ENCODE results near the gene CLASRP.

Gene CLASRP

DNA sequence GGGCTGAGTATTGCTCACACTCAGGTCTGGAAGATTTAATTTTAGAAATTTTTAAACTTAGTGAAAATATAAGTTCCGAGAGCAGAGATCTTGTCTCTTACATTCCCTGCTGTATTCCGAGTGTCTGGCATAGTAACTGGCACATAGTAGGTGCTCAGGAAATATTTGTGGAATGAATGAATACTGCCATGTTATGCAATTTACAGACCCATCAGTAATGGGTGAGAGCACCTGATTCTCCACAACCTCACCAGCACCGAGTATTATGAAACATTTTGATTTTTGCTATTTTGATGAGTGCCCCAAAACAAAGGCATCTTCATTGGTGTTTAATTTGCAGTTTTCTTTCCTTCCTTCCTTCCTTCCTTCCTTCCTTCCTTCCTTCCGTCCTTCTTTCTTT is 15.8 kb upstream of the CLASRP start:
- no peak for DNase-seq

DNA sequence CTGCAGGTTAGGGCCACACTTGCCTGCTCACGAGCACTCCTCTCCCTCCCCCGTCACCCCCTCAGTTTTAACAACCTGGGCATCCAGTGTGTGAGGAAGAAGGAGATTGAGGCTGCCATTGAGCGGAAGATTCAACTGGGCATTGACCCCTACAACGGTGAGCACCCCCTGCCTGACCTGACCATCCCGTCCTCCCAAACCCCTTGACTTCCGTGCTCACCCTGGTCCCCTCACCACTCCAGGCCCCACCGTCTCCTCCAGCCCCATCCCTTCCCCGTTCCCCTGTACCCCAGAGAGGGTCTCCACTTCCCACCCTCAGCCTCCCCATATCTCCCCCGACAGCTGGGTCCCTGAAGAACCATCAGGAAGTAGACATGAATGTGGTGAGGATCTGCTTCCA is 13.6 kb upstream of the CLASRP start:
- DNase-seq = no peak

DNA sequence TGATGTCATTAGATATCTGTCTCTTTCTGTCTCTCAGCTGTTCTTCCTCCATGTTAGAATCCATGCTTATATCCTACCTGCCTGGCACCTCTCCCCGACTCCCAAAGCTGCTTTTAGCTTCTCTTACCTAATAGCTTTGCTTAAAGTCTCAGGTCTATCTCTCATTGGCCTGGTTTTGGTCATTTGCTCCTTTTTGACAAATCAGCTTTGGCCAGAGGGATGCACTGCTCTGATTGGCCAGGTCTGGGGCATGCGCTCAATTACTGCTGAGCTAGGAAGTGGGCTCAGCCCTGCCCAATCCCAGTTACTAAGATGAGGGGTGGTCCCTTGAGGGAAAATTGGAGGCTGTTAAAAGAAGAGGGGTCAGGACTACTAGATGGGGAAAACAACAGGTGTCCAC is 11.5 kb upstream of the CLASRP start:
- DNase-seq = no peak

DNA sequence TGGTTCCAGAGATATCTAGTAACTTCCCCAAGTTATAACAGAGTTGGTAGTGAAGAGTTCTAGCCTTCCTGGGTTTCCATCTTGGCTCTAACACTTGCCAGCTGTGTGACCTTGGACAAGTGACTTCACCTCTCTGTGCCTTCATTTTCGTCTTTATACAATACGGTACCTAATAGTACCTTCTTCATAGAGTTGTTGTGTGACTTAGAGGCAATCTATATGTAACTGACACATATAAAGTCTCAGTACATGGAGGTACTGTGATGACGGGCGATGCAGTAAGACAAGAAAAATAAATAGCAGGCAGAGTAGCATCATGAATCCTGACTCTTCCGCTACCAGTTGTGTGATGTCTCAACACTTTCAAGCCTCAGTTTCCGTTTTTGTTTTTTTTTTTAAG is 8.0 kb upstream of the CLASRP start:
- no peak for DNase-seq

DNA sequence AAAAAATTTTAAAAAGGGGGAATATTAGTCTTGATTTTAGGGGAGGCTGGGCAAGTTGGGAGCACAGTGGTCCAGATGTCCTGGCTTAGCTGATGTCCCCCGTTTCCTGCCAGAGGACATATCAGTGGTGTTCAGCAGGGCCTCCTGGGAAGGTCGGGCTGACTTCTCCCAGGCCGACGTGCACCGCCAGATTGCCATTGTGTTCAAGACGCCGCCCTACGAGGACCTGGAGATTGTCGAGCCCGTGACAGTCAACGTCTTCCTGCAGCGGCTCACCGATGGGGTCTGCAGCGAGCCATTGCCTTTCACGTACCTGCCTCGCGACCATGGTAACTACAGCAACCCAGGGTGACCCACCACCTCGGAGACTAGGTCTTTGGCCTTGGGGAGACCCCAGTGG is 6.4 kb upstream of the CLASRP start:
- no peak for DNase-seq

DNA sequence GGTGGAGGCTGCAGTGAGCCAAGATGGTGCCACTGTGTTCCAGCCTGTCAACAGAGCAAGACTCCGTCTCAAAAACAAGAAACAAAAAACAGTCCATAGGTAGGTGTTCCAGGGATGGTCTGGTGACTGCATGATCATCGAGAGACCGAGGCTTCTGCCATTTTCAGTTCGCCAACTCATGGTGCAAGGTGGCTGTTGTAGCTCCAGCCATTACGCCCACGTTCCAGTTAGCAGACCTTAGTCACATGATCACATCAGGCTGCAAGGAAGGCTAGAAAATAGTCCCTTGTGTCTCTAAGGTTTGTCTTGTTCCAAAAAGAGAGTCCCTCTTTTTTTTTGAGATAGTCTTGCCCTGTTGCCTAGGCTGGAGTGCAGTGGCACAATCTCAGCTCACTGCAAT is 3.1 kb upstream of the CLASRP start:
- DNase-seq = no peak

DNA sequence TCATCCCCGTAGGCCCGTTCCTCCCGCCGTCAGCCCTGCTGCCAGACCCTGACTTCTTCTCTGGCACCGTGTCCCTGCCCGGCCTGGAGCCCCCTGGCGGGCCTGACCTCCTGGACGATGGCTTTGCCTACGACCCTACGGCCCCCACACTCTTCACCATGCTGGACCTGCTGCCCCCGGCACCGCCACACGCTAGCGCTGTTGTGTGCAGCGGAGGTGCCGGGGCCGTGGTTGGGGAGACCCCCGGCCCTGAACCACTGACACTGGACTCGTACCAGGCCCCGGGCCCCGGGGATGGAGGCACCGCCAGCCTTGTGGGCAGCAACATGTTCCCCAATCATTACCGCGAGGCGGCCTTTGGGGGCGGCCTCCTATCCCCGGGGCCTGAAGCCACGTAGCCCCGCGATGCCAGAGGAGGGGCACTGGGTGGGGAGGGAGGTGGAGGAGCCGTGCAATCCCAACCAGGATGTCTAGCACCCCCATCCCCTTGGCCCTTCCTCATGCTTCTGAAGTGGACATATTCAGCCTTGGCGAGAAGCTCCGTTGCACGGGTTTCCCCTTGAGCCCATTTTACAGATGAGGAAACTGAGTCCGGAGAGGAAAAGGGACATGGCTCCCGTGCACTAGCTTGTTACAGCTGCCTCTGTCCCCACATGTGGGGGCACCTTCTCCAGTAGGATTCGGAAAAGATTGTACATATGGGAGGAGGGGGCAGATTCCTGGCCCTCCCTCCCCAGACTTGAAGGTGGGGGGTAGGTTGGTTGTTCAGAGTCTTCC is 1.3 kb upstream of the CLASRP start:
- DNase-seq = no peak

DNA sequence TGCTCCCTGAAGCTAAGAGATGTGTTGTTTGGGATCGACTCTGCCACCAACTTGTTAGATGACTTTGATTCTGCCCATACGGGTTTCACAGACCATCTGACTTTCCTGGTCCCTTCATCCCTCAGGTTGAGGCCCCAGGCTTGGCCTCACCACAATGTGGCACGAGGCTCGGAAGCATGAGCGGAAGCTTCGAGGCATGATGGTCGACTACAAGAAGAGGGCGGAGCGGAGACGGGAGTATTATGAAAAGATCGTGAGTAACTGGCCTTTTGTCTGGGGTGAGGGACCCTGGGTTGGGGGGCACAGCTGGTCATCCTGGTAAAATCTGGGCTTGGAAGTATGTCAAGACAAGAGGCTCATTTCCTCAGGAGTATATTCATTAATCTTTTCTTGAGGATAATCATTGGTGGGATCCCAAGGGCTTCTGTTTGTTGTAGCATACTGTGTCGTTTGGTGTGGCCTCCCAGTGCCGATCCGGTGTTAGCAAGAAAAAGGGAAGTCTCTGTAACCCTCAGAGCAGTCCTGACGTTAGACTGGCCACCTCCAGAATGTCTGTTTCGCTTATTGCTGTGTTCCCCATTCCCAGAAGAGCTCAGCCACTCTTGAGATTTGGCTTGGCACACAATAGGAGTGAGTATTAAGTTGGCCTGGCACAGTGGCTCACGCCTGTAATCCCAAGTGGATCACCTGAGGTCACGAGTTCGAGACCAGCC is 1.4 kb downstream of the CLASRP start:
- DNase-seq = no peak

DNA sequence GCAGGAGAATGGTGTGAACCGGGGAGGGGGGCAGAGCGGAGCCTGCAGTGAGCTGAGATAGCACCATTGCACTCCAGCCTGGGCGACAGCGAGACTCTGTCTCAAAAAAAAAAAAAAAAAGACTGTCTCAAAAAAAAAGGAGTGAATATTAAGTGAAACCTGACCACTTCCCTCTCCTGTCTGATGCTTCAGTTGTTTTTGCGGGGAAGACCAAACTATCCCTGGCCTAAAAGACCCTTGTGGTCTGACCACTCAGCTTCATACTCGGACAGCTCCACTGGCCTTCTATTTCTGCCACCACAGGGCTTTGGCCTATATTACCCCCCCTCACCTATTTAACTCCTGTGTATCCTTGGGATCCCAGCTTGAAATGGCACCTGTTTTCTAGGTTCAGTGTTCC is 2.3 kb downstream of the CLASRP start:
- DNase-seq = no peak

DNA sequence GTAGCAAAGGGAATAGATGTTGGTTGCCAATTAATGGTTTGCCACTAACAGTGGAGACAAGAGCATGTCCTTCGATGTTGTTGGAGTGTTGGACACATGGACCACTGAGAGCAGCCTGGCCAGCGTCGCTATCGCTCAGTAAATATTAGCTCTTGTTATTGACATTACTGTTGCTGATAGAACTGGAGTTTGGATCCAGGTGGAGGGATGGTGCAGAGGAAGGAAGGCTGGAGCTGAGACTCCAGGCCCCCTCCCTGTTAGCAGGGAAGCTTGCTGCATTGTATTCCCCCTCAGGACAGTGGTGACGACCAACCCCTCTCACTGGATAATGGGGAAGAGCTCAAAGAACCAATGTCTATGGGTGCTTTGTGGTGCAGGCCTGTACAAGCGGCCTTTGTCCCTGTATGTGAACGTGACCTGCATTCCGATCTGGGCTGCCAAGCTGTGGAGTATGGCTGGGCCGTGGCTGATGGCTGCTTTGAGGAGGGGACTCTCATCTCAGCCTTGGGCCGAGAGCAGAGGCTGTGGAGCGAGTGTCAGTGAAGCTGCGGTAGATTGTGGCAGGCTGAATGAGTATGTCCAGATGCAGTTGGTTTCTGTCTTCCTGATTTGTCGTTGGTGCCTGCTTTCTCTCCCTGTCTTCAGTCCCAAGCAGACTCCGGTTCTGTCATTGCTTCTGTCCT is 7.0 kb downstream of the CLASRP start:
- no peak for DNase-seq

DNA sequence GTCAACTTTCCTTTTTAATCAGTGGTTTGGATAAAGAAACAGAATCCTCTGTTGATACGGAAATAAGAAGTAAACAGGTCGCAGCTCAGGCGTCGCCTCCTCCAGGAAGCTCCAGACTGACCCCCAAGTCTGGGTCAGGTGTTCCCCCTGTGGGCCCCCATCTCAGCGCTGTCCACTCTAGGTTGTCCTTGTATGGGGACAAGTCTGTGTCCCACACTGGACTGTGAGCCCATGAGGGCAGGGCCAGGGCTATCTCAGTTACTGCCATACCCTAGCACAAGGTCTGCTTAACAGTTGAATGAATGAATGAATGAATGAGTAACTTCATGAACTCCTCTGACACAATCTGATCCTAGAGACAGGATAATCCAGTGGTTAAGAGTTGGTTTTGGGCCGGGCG is 7.5 kb downstream of the CLASRP start:
- no peak for DNase-seq

DNA sequence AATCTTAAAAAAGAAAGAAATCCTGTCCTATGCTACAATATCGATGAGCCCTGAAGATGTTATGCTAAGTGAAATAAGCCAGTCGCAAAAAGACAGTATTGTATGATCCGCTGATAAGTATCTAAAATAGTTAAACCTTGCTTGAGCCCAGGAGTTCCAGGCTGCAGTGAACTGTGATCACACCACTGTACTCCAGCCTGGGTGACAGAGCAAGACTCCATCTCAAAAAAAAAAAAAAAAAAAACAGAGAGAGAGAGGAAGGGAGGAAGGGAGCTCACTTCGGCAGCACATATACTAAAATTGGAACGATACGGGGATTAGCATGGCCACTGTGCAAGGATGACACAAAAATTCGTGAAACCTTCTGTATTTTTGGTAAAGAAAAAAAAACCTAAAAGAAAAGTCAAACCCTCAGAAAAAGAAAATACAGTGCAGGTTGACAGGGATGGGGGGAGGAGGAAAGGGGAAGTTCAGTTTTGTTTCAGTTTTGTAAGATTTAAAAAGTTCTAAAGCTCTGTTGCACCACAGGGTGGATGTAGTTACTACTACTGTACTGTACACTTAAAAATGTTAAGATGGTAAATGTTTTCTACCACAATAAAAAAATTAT is 8.4 kb downstream of the CLASRP start:
- no peak for DNase-seq

DNA sequence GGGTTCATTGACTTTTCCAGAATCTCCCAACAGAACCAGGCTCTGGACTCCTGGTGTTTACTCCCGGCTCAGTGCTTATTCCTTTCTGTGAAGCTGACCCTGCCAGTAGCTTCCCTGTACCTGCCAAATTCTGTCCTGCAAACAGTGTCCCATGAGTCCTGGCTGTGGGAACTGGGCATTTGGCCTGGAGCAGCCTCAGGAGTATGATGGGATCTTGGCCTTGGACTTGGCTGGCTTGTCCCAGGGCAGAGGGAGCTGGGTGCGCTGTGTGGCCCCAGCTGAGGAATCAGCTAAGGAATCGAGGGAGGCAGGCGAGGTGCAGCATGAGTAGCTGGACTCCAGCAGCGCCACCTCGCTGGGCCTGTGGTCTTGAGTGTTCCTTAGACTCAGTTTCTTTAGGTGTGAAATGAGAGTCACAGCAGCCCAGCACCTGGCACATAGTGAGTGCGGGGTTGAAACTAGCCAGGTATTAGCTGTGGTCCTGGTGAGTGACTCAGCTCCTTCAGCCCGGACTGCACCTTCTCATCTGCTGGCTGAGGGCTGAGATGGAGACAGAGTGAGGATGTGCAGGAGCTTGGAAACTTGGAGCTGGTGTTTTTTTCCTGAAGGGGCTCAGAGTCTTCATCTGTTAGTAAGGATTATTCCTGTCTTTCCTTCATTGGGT is 10.4 kb downstream of the CLASRP start:
- DNase-seq = no peak

DNA sequence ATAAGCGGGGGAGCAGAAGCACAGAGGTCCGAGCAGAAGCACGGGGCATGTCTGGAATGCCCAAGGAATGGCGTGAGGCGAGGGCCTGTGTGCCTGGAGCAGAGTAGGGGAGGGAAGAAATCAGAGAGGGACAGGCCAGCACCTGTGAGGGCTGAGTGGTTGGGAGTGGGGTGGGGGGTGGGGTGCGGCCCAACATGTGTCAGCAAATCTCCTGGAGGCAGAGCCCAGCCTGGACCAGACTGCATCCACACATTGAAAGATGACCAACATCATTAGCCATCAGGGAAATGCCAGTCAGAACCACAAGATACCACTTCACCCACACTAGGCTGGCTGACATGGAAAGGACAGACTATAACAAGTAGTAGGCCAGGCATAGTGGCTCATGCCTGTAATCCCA is 11.2 kb downstream of the CLASRP start:
- DNase-seq = no peak

DNA sequence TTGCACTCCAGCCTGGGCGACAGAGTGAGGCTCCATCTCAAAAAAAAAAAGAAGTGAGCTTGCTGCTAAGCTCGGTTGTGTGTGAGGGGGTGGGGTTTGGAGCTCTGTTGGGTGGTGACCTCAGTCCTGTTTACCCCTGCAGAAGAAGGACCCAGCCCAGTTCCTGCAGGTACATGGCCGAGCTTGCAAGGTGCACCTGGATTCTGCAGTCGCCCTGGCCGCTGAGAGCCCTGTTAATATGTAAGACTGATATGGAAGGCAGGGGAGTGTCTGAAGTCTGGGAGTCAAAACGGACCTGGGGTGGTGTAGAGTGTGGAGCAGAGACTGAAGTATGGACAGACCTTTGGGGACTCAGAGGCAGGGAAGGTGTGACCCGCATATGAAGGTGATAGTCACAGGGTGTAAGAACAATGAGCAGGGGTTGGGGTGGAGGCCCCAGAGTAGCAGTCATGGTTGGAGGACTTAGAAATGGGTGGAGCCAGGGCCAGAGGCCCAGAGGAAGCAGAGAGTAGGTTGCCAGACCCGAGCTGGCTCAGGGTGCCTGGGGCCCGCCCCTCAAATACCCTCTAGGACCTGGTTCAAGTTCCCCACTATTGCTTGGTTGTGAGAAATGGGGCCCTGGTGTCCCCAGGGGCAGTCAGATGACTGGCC is 13.2 kb downstream of the CLASRP start:
- no peak for DNase-seq

DNA sequence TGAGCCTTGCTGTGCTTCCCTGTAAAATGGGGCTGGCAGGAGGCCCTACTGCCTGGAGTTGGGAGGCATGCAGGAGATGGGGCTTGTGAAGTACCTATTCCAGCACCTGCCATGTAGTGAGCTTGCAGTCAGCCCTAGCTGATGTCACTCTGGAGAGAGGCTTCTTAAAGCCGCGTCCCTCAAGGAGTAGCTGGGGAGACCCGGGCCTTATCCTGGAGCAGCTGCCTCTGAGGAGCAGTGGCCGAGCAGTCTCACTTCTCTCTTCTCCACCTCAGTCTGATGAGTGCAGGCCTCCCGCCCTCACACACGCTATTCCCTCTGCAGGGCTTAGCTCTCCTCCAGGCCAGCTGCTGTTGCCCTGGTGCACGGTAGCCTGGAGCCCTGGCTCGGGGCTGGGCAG is 18.0 kb downstream of the CLASRP start:
- no peak for DNase-seq

DNA sequence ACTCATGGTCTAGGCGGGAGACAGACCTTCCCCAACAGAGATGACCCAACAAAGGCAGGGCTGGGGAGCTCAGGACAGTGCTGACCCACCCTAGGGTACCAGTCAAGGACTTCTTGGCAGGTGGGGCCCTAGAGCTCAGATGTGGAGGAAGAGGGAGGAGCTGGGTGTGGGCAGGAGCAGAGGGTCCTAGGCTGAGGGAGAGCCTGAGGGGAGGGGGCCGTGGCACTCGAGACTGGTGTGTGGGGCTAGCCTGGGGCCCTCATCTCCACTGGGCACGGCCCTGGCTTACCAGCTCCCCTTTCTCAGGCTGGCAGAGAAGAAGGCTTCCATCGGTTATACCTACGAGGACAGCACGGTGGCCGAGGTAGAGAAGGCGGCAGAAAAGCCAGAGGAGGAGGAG is 18.6 kb downstream of the CLASRP start:
- DNase-seq = no peak

DNA sequence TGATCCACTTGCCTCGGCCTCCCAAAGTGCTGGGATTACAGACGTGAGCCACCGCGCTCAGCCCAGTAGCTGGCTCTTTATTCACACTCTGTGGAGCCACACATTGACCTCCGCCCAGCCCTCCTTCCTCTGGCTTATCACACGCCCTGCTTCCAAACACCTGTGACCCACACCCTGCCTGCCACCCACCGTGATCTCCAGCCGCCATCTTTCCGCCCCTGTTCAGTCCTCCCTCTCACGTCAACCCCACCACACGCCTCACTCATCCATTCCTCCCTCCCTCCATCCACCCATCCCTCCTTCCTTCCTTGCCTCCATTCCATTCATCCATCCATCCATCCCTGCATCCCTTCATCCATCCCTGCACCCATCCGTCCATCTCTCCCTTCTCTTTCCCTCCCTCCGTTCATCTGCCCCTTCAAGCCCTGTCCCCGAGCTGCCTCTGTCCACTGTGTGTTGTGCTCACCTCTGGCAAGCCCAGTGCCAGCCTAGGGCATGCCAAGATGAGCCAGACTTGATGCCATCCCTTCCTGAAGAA is 19.8 kb downstream of the CLASRP start:
- DNase-seq = no peak

DNA sequence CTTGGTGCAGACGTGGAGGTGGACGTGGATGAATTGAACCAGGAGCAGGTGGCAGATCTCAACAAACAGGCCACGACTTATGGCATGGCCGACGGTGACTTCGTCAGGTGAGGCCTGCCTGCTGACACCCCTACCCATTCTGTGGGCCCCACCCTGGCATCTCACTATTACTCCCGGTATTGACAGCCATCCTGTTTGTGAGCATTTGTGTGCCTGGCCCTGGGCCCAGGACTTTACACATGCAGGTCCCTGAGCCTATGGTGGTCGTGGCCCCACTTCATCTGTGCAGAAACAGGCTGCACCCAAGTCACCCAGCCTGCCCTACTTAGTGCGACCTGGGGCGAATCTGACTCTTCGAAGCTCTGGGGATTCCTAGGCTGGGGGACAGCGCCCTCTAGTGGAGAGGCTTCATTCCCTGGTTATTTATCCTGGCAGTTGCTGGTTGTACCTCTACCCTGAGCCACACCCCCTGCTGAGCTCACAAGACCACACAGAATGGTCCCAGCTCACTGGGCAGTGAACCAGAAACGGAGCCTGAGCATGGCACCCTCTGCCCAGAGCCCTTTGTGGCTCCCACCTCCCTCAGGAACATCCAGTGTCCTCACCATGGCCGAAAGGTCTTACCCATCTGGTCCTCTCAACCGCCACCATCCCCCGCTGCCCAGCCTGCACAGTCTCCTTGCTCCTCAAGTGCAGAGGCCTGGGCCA is 20.6 kb downstream of the CLASRP start:
- DNase-seq = peak; percentile 86

DNA sequence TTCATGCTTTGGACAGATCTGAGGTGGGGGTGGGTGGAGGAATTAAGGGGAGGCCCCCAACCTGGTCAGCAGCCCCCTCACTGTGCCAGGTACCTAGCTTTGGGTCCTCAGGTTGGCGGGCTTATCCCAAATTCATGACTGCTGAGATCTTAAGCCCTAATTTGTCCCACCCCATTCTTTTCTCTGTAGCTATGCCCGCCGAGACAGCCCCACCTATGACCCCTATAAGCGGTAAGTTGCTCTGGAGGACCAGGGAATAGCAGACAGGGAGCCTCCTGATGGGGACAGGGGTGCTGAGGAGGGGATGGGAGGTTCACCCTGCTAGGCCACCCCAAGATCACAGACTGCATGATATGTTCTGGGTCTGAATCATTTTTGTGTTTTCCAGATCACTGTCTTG is 23.1 kb downstream of the CLASRP start:
- DNase-seq = no peak

Data from CD4-positive, alpha-beta T cell treated with Interleukin-12 subunit alpha and Interleukin-12 subunit beta, for 1 hour (primary cell).